ELF-1 (cell line): ENCODE measurements around the gene ARMC2.
"Not testable (repeated sequence)": the region's sequence is repeated elsewhere in the genome, so short reads cannot be mapped to it uniquely, and the experiment has no call there.

Experiments used
- DNase-seq: peaks from one replicate; pipeline ENCODE4 v3.0.0-alpha.2; 2016; ENCODE audit warnings: low read depth, low spot score

ARMC2 gene

DNA sequence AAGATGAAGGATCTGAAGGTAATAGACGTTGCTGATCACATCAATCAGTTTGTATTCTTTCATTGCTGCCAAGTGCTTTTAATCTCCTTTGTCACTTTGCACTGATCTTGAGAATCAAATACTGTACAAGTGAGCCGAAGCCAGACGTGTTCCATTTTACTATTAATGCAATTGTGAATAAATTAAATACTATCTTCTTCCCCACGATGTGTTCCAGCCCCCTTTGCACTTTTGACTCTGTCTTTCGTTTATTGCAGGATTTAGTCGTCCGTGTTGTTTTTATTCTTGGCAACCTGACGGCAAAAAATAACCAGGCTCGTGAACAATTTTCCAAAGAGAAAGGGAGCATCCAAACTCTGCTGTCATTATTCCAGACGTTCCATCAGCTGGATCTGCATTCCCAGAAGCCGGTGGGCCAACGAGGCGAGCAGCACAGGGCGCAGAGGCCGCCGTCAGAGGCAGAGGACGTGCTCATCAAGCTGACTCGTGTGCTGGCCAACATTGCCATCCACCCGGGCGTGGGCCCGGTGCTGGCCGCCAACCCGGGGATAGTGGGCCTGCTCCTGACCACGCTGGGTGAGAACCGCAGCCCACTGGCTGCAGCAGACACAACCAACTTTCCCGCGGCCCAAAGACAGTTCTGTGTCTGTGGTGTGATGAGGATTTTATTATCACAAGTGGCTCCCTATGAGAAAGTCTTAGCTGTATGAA is 104.7 kb downstream of the ARMC2 start:
- DNase-seq = no peak

GRCh38 chr6:108953681-108954080 is 105.5 kb downstream of the ARMC2 start:
- DNase-seq = no peak

DNA sequence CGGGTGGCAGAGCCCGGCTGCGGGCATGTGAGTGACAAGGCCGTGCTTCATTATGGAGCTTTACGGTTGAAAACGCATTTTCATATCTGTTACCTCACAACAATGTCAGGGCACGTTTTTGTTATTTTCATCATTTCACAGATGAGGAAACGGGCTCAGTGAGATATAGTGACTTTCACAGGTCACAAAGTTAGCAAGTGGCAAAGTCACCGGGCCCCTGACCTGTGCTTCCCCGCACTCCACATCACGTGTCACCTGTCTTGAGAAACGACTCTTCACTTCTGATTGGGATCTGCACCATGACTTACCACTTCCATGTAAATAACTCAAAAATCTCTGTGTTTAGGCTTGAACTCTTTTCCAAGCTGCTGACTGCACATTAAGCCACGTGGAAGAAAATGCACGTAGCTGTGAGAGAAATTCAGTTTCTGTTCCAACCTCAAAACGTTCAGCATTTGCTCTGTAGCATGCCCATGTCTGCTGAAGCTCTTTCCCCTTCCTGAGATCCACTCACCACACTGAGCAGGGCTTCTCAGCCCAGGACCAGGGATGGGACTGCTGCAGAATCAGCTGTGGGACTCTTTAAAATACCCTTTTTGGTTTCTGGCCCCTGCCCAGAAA is 107.2 kb downstream of the ARMC2 start:
- no peak for DNase-seq

GRCh38 chr6:108957221-108957620 is 109.0 kb downstream of the ARMC2 start:
- no peak for DNase-seq

DNA sequence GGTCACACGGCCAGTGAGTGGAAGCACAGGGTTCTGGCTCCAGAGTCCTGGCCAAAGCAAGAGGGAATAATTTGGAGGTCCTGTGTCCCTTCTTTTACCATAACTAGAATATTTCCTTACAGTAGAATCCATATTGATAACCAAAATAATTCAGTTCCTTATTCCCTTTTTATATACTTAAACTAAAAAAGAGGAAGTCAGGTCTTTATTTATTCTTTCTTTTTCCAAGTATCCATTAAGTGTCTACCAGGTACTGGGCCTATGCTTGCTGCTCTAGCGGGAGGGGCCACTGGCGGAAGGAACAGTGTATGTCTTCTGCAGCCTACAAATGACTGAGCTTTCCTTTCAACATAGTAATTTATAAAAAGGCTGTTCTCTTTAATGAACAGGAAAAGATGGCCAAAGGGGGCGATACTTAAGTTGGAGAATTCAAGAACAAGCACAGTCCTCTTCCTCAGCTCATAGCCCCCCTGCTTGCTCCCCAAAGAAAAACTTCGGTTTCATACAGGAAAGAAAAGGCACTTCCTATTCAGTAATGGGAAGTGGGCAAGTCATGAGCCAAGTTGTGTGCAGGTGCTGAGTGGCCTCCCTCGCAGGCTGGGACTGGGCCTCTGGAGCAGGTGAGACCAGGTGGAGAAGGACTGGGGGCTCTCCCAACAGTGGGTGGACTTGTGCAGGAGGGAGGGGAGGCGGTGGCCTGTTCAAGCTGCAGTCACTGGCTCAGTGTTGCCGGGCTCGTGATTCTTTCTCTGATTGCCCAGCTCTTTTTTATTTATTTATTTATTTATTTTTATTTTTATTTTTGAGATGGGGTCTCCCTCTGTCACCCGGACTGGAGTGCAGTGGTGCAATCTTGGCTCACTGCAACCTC is 110.9 kb downstream of the ARMC2 start:
- no peak for DNase-seq

DNA sequence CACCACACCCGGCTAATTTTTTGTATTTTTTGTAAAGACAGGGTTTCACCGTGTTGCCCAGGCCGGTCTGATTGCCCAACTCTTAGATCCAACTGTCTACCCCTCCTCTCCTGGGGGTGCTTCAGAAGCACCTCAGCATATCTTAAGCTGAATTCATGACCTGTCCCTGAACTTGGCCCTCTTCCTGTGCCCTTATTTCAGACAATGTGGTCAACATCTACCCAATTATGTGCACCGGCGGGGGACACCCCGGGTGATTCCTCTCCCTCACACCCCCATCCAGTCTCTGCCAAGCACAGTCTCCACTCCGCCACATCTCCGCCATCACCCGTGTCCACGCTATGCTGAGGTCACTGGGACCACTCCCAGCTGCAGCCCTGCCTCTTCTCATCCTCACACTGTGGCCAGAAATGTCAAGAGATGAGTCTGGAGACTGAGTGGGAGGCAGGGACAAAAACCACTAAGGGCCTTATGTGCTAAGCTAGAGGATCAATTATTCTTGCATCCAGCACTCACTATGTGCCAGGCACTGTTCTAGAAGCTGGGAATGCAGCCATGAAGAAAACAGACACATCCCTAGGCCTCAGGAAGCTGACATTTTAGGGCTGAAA is 111.9 kb downstream of the ARMC2 start:
- no peak for DNase-seq

GRCh38 chr6:108960601-108961000 is 112.4 kb downstream of the ARMC2 start:
- DNase-seq = no peak

DNA sequence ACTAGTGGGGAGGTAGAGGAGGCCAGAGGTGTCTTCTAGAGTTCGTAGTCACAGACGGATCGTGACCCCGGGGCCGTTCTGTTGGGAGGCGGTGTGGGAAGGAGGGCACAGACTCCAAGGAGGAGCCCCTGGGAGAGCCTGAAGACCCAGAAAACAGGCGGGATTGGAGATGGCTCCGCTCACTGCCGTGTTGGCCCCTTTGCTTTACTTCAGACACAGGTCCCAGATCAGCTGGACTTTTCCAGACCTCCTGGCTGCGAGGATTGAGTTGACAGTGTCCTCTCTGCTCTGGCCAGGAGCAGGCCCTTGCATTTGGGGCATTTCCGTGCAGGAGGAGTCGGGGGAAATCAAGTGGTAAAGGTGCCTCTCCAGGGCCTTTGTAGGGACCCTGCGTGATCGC is 112.9 kb downstream of the ARMC2 start:
- DNase-seq = no peak

DNA sequence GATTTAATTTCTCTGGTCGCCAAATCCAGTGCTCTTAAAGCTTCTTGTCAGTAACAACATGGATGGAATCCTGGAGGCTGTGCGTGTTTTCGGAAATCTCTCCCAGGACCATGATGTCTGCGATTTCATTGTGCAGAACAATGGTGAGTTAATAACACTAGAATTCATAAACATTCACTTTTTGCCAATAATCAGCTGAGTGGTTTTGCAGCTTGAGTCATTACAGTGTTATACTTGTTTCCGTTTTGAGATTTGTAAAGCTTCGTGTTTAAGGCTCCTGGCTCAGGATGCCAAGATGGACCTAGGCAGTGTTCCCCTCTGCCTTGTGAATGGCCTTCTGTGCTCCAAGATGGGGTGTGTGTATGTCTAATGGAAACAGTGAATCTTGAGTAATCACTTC is 113.8 kb downstream of the ARMC2 start:
- no peak for DNase-seq

DNA sequence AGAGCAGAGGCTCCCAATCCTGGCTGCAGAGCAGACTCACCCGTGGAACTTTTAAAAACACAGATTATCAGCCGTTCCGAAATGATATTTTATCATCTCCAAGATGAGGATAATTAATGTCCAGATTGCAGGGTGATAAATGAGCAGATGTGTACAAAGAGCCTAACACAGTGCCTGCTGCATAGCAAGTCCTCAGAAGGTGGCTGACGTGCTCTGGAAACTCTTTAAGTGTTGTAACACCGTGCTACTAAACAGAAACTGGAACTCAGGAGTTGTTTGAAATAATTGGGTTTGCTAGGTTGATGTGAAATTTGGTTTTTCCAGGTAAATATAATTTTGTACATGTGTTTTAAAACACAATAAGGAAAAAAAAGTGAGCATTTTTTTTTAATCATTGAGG is 118.0 kb downstream of the ARMC2 start:
- no peak for DNase-seq

GRCh38 chr6:108966855-108967755 is 118.9 kb downstream of the ARMC2 start:
- DNase-seq = peak; percentile 88

DNA sequence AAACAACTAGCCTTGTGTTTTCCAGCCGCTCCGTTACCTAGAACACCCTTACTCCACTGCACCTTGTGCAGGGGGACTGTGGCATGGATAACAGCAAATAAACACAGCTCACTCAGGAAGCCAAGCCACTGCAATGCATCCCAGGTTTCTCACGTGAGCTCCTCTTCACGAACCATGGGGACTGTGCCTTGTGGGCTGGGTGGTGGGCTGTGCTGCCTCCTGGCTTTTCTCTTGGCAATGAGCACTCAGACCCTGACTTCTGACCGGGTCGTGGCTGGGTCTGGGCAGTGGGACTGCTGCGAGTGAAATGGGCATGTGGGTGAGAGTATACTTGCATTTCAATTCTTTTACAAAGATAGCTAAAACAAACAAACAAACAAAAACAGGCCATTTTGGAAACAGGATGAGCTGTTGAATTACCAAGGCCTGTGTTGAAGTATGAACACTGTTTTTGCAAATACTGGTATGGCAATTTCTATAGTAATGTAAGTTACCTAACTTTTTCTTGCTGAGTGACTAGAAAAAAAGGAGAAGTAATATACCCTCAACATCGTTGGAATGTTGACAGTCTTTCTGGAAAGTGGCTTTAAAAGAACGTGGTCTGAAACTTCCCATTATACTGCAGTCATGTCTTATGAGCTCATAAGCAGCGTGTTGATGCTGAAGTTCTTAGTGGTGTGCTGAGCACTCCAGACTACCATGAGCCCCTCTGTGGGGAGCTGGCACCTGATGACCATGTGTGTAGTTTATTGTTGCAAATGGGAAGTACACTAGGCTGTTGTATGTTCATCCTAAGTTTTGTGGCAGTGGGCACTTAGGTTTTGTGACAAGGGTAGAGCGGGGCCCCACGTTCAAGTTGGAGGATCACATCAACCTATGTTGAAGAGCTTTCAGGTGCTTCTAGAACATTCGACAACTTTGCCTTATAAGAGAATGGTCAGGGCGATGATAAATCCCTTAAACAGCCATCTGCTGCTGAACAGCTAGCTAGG is 120.4 kb downstream of the ARMC2 start:
- peak; percentile 46 for DNase-seq

DNA sequence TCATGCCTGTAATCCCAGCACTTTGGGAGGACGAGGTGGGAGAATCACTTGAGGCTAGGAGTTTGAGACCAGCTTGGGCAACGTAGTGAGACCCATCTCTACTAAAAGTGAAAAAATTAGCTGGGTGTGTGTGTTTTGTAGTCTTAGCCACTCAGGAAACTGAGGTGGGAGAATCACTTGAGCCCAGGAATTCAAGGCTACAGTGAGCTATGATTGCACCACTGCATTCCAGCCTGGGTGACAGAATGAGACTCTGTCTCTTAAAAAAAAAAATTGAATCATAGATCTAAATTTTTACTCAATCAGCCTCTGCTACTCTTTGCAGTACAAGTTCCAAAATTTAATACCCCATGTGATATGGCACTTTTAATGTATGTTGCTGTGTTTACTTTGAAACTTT is 121.6 kb downstream of the ARMC2 start:
- no peak for DNase-seq

GRCh38 chr6:108974201-108974600 is 126.0 kb downstream of the ARMC2 start:
- no peak for DNase-seq

- DNase-seq = not testable (repeated sequence)
Measured at GRCh38 chr6:108978638-108979037, 130.4 kb downstream of the ARMC2 start.

GRCh38 chr6:108982154-108983113 is 134.2 kb downstream of the ARMC2 start:
- DNase-seq = no peak

DNA sequence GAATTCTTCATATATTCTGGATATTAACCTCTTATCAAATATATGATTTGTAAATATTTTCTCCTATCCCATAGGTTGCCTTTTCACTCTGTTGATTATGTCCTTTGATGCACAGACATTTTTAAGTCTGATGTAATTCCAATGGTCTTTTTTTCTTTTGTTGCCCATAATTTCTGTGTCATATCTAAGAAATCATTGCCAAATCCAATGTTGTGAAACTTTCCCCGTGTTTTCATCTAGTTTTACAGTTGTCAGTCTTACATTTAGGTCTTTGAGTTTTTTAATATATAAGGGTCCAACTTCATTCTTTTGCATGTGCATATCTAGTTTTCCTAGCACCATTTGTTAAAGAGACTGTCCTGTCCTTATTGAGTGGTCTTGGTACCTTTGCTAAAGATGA is 134.9 kb downstream of the ARMC2 start:
- no peak for DNase-seq

DNA sequence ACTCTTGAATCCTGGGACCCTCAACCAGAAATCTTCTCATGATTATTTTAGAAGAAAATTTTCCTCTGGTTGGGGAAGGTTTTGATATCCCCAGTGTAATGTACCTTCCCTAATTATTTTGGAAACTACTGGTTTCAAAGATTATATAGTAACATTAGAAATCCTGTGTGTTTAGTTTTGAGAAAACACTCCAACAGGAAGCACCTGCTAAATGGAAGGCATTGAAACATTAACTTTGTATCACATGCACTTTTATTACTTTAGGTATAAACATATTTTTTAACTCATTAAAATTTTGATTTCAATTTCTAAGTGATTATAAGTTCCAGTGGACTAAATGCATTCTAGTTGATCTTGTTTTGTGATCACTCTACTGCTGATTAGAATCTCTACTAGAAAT is 137.1 kb downstream of the ARMC2 start:
- no peak for DNase-seq

DNA sequence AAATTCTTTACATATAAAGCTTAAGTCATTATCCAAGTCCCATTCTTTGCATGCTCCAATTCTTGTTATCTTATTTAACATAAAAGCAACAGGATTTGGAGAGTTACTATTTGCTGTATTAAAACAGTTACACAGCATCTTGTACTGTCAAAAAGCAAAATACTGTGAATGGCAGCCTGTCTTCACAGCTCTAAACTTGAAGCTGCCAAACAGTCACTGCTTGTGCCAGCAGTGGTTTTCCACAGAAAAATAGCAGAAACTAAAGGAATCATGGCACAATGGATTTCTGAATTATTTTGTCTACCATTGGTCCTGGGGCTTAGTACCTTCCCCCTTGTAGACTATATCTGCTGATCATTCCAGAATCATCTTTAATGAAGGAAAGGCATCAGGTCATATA is 138.9 kb downstream of the ARMC2 start:
- DNase-seq = no peak
